Activated naive CD8-positive, alpha-beta T cell treated with anti-CD3 and anti-CD28 coated beads, Interleukin-2, amount 50 U/mL, for 16 hours (primary cell): ENCODE data around the gene MAP3K12.
"Not testable (repeated sequence)": the region's sequence is repeated elsewhere in the genome, so short reads cannot be mapped to it uniquely, and the experiment has no call there.

Source experiments
- DNase-seq: peaks from one replicate; pipeline ENCODE4 v3.0.0-alpha.2; 2020; ENCODE audit warnings: low read depth, low spot score

The MAP3K12 gene, protein sequence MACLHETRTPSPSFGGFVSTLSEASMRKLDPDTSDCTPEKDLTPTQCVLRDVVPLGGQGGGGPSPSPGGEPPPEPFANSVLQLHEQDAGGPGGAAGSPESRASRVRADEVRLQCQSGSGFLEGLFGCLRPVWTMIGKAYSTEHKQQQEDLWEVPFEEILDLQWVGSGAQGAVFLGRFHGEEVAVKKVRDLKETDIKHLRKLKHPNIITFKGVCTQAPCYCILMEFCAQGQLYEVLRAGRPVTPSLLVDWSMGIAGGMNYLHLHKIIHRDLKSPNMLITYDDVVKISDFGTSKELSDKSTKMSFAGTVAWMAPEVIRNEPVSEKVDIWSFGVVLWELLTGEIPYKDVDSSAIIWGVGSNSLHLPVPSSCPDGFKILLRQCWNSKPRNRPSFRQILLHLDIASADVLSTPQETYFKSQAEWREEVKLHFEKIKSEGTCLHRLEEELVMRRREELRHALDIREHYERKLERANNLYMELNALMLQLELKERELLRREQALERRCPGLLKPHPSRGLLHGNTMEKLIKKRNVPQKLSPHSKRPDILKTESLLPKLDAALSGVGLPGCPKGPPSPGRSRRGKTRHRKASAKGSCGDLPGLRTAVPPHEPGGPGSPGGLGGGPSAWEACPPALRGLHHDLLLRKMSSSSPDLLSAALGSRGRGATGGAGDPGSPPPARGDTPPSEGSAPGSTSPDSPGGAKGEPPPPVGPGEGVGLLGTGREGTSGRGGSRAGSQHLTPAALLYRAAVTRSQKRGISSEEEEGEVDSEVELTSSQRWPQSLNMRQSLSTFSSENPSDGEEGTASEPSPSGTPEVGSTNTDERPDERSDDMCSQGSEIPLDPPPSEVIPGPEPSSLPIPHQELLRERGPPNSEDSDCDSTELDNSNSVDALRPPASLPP

DNA sequence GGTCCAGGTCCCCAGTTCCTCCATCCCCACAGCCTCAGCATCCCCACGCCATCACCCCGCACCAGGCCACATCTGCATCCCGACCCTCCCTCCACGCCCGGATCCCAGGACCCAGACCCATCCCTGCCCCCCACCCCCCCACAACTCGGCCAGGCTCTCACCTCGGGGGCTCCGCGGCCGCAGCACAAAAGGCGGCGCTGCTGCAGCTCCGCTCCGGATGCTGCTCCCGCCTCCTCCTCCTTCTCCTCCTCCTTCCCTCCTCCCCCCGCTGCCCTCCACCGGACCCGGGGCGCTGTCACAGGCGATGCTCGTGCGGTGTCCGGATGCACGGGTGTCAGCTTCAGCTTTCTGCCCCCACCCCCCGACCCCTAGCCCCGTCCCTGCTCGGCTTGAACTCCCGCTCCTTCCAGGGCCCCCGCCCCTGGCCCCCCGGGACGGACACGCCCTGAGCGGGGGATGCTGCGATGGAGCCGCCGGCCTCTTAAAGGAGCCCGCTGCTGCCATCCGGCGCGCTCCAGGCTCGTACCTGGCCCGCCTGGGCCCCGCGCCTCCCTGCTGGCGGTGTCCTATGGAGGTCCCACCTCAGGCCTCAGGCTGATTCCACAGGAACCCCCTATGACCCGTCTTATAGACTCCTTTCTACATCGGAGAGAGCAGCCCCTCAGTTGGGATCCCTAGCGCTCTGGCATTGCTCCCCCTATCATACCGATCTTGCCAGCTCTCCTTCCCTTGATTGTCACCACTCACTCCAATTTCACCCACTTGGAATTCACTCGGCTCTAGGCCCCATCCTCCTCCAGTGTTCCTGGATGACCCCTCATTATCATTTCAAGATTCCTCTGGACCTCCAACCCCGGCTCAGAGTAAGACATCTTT lies at the start of gene MAP3K12:
MAP3K12 (minus strand) TSS at position 193 of the 876 bp plus-strand sequence. CDS start 12,067 bp downstream, outside the sequence.
- DNase-seq, result peak; percentile 15

- not testable (repeated sequence) for DNase-seq
These were observed 49.1 kb upstream of the MAP3K12 start for GRCh38 chr12:53548354-53548753.

GRCh38 chr12:53543539-53543938 lies 44.3 kb upstream of the MAP3K12 start:
- peak; percentile 2 for DNase-seq

DNA sequence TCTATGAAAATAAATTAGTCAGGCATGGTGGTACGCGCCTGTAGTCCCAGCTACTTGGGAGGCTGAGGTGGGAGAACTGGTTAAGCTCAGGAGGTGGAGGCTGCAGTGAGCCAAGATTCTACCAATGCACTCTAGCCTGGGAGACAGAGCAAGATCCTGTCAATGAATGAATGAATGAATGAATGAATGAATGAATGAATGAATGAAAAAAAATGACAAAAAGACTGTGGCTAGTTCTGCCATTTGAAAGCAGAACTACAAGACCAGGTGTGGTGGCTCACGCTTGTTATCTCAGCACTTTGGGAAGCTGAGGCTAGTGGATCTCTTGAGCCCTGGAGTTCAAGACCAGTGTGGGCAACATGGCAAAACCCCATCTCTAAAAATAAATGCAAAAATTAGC lies 40.3 kb upstream of the MAP3K12 start:
- no peak for DNase-seq

DNA sequence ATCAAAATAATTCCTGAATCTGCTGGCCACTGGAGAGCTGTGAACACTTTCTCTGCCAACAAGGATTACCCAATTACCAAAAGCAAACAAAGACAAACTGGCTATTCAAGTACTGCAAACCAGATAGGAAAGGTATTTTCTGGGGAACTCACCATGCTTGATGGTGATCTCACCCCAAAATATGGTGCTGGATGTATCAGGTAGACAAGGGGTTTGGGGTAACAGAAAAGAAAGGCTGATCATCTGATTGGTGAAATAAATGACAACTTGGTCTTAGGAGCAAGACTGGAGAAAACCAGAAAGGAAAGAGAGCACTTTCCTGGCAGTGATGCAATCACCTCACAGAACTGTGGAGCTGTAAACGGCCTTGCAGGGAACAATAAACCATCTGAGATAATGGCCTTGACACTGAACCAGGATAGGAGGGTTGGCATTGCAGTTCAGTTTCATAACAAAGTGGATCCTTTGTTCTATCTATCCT lies 39.0 kb upstream of the MAP3K12 start:
- DNase-seq, result no peak

GRCh38 chr12:53536962-53537361 lies 37.7 kb upstream of the MAP3K12 start:
- no peak for DNase-seq

DNA sequence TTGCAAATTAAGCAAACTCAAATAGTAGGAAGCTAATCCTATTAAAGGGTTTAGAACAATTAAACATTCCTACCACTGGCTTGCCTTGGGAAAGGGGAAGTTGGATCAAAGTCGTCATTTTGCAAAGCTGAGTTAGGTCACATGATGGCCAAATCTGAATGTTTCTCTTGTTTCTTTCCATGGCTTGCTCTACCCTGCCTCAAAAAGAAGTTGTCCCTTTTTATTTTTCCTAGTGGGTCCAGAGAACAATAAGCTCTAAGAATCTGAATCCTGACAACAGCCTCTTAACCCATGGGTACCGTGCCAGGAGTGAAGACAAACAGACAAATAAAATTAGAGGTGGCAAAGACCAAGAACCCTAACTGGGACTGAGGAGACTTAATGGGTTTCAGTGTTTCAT lies 34.2 kb upstream of the MAP3K12 start:
- DNase-seq, result no peak

GRCh38 chr12:53532524-53533445 lies 33.5 kb upstream of the MAP3K12 start:
- DNase-seq, result no peak

DNA sequence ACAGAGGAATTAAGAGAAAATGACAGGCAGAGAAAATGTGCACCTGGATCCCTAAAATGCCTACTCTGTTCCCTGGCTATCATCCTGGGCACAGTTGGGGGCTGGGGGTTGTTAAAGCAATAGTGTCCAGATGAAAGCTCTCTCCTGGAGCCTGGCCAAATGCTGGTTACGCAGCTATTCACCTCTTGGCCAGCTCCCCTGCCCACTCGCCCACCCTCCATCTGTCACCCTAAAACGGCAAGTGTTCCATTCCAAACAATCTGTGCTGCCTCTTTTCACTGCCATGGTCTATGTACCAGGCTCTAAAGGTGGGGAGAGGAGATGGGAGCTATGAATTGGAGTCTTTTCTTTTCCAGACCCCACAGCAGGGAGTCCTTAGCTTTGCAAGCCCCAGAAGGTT lies 32.8 kb upstream of the MAP3K12 start:
- DNase-seq, result no peak

- no peak for DNase-seq
These were observed 31.7 kb upstream of the MAP3K12 start for GRCh38 chr12:53530920-53531319.

DNA sequence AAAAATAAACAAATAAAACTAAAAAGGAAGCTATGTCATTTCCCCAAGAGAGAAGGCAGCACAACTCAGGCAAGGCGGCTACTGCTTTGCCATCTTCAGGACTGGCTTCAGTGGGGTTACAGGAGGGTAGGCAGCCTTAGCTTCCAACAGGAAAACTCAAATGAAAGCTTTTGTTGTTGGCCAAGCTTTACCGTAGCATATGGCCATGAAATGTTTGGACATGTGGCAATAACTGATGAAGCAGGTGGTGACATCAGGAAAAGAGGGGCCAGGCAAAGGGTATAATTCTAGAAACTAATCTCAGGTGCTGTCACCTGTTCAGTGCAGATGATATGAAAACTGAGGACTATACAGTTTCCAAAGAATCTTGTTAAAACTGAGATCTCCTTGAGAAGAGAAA lies 30.8 kb upstream of the MAP3K12 start:
- no peak for DNase-seq

DNA sequence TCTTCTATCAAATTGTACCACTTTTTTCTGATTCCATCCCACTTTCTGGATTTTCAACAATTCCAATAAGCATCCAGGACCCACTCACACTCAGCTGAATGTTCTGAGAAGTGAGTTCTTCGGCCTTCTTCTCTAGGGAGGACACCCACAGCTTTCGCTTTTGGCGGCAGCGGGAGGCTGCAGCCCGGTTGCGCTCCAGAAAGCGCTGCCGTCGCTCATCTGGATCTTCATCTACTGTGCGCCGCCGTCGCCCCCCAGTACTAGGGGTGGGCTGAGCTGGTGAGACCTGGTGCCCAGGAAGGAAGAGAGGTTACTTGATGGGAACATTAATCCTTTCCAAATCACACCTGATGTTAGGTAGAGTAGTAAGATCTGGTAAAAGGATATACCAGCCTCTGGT lies 25.2 kb upstream of the MAP3K12 start:
- no peak for DNase-seq

- no peak for DNase-seq
These were observed 23.9 kb upstream of the MAP3K12 start for GRCh38 chr12:53523131-53523530.

GRCh38 chr12:53518381-53518780 lies 19.1 kb upstream of the MAP3K12 start:
- DNase-seq, result no peak

DNA sequence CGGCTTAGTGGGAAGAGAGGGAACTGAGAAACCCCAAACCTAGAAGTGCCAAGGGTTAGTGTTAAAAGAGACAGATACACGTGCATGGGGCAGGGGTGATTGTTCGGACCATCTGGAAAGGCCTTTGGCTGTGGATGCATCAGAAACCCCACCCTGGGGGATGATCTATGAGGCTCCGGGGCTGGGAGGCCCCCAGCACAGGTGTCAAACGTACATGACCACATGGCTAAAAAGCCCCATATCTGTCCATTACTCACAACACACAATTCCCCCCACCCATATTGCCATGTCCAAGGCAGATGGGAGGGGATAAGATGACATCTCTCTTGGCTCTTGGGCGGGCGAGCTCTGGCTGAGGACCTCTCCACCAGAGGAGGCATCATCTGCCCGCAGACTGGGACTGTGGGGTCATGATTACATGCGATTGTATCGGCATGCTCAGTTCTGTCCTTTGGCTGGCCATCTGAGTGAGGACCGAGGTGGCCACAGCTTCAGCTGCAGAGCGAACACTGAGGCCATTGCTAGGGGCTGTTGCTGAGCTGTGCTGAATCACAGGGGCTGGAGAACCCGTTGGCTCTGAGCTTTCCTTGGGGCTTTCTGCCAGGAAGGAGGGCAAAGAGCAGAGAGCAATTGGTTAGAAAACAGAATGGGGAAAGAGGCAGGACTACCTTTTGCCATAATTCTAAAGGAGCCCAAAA lies 17.6 kb upstream of the MAP3K12 start:
- DNase-seq, result no peak

- DNase-seq, result no peak
These were observed 16.0 kb upstream of the MAP3K12 start for GRCh38 chr12:53515291-53515680.

- no peak for DNase-seq
These were observed 15.5 kb upstream of the MAP3K12 start for GRCh38 chr12:53514628-53515290.

- no peak for DNase-seq
These were observed 14.6 kb upstream of the MAP3K12 start for GRCh38 chr12:53513712-53514410.
